Subcutaneous adipose tissue (tissue), 4 donors: ENCODE data around the gene CMSS1. TPM values are rescaled to one million over a fixed set of nuclear protein-coding genes. Genes with fewer than 3 reads are reported as not detected.

ENCODE experiments used
- total RNA-seq, 4 donors: library from RNA; depleted of rRNA; stranded (reverse); fragments of >200 nt; gene quantifications; one replicate each; pipeline ENCODE4 v1.1.0, GENCODE V29; 2016
- TF ChIP-seq, protein P1 (sequence below): fragments of 450-650 bp; IDR thresholded peaks from one replicate; pipeline ENCODE4 v1.5.1; 2016; ENCODE audit warnings: low read depth, mild to moderate bottlenecking, control low read depth, antibody characterized with exemption, moderate library complexity

CMSS1 gene
- total RNA-seq, 4 donors from 2014 or later: 9.9 to 32.1 (median 19.1) TPM

DNA sequence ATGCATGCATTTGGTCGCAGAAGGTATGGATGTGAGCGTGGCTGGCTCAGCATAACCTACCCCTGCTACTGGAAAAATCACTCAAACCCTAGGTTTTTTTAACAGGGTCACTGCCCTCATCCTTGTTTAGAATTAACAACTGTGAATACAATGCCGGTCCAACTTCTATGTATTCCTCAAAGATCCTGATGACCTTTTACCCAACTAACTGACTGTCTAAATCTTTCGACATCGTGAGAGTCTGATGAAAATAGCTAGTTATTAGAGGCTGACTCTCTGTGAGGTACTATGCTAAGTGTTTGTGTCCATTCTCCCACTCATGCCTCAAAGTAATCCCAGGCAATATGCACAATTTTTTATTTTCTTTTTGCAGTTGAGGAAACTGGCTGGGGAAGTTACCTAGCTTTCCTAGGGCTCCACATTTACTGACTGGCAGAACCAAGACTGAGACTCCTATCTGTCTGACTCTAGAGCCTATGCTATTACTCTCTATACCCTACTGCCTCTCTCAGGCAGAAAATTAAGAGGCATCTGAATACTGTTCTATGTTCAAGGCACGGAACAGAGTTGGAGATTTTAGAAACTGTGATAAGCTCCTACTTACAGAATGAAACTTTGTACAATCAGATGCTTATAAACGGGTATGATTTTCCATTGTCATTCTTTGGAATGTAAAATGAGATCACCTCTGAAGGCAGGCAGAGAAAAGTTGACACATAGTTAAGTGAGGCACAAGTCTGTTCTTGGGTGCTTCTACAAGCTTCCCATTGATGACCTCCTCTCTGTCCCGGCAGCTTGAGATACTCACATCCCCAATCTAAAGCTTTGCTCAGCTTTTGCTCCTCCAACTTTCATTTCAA is 240.3 kb downstream of the CMSS1 start:
- TF ChIP-seq, protein P1, sequence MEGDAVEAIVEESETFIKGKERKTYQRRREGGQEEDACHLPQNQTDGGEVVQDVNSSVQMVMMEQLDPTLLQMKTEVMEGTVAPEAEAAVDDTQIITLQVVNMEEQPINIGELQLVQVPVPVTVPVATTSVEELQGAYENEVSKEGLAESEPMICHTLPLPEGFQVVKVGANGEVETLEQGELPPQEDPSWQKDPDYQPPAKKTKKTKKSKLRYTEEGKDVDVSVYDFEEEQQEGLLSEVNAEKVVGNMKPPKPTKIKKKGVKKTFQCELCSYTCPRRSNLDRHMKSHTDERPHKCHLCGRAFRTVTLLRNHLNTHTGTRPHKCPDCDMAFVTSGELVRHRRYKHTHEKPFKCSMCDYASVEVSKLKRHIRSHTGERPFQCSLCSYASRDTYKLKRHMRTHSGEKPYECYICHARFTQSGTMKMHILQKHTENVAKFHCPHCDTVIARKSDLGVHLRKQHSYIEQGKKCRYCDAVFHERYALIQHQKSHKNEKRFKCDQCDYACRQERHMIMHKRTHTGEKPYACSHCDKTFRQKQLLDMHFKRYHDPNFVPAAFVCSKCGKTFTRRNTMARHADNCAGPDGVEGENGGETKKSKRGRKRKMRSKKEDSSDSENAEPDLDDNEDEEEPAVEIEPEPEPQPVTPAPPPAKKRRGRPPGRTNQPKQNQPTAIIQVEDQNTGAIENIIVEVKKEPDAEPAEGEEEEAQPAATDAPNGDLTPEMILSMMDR: no peak

DNA sequence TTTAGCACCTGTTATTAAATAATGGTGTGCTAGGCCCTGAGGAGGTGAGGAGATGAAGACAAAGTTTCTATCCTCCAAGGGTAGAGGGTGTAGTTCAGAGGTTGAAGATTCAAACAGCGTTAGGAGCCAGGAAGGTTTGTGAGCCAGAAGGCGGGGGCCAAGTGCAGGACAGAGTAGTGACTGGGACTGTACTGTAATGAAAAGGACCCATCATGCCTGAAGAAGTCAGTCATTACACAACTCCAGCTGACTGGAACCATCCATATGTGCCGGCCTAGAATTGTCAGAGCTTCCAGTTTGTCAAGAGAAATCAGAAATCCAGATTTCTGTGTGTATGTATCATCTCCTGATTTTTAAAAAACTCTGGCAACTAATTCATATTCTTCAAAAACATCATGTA is 241.8 kb downstream of the CMSS1 start:
- TF ChIP-seq, protein P1: no peak

- TF ChIP-seq, protein P1: no peak
Measured at GRCh38 chr3:100060685-100061484, 243.2 kb downstream of the CMSS1 start.

DNA sequence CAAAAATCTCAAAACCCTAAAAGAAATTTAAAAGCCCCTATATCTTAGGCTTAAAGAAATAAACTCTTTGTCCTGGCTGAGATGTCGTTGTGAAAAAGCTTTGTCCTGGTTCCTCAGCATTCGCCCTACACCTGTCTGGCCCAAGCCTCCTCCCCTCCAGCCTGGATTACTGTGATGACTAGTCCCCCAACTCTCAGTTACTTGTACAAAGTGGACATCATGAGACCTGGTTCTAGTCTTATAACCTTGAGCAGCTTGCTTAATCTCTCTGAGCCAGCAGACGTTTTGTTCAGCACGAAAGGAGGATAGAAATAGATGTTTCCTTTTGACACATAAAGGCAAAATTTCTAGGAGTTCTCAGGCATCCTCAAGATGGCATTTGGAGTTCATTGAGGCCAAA is 245.0 kb downstream of the CMSS1 start:
- TF ChIP-seq, protein P1: no peak

GRCh38 chr3:100063929-100064461 is 246.3 kb downstream of the CMSS1 start:
- TF ChIP-seq, protein P1: no peak

GRCh38 chr3:100067589-100067988 is 249.9 kb downstream of the CMSS1 start:
- TF ChIP-seq, protein P1: no peak

- TF ChIP-seq, protein P1: no peak
Measured at GRCh38 chr3:100068826-100069225, 251.2 kb downstream of the CMSS1 start.
